ENCODE results near the gene TMEM125. TPM values are rescaled to one million over a fixed set of nuclear protein-coding genes. Genes with fewer than 3 reads are reported as not detected.

TMEM125 gene
- total RNA-seq, 2 experiments from 2014 or later: 0.23 TPM; not detected in 1

- BruUV-seq (replicated peaks): no TSS peak
- TF ChIP-seq CTCF (conservative IDR thresholded peaks at IDR 0.05; ENCODE audit: low read length) (no peak), EZH2phosphoT487 (IDR thresholded peaks at IDR 0.05; ENCODE audit: borderline replicate concordance, low read depth, low read length) (no peak)
- Histone ChIP-seq H4K20me1 (ENCODE audit: insufficient read depth, low read length) (no peaks in the 10 kb centered on the region), H2AFZ (ENCODE audit: low read length) (no peak overlapping the region), H3K4me3 (ENCODE audit: low read depth, low read length, poor library complexity, severe bottlenecking) (no peak overlapping the region), H3K4me2 (ENCODE audit: low read length) (no peak overlapping the region; the same call in 1 of the 2 replicates), H3K4me1 (ENCODE audit: insufficient read depth, low read length, poor library complexity, severe bottlenecking) (peaks cover 10% of the 10 kb centered on the region), H3K36me3 (ENCODE audit: insufficient read depth, low read length) (no peaks in the 10 kb centered on the region), H3K27ac (ENCODE audit: low read depth, low read length, poor library complexity, severe bottlenecking) (no peak overlapping the region), H3K9me2 (ENCODE audit: insufficient read depth, low read length) (no peaks in the 10 kb centered on the region), H3K9me3 (ENCODE audit: low read length) (no peaks in the 10 kb centered on the region), H3K79me2 (ENCODE audit: insufficient read depth, low read depth, low read length) (no peaks in the 10 kb centered on the region)
- ChIA-PET CTCF (ENCODE audit: unreplicated experiment) (no interaction called here), POLR2A (no interaction called here)
- no peak for DNase-seq (ENCODE audit: low spot score)
- intact Hi-C loops (cut with micrococcal nuclease; ENCODE audit: unreplicated experiment): no loop called here
Measured at GRCh38 chr1:43271186-43272118, 1.7 kb downstream of the TMEM125 start.

- no peaks in the 10 kb centered on the region for H3K36me3 ChIP-seq (ENCODE audit: insufficient read depth, low read length)
- no peaks in the 10 kb centered on the region for H4K20me1 ChIP-seq (ENCODE audit: insufficient read depth, low read length)
- no TSS peak for BruUV-seq (replicated peaks)
- TF ChIP-seq EZH2phosphoT487 (IDR thresholded peaks at IDR 0.05; ENCODE audit: borderline replicate concordance, low read depth, low read length) (no peak), CTCF (conservative IDR thresholded peaks at IDR 0.05; ENCODE audit: low read length) (no peak)
- no peak for DNase-seq (ENCODE audit: low spot score)
- no peaks in the 10 kb centered on the region for H3K9me3 ChIP-seq (ENCODE audit: low read length)
- no peak overlapping the region for H2AFZ ChIP-seq (ENCODE audit: low read length)
- ChIA-PET CTCF (ENCODE audit: unreplicated experiment) (no interaction called here), POLR2A (no interaction called here)
- H3K4me2 ChIP-seq (ENCODE audit: low read length): no peak overlapping the region
- no peaks in the 10 kb centered on the region for H3K9me2 ChIP-seq (ENCODE audit: insufficient read depth, low read length)
- H3K4me1 ChIP-seq (ENCODE audit: insufficient read depth, low read length, poor library complexity, severe bottlenecking): peaks cover 10% of the 10 kb centered on the region
- no peak overlapping the region for H3K27ac ChIP-seq (ENCODE audit: low read depth, low read length, poor library complexity, severe bottlenecking)
- intact Hi-C loops (cut with micrococcal nuclease; ENCODE audit: unreplicated experiment): no loop called here
- H3K4me3 ChIP-seq (ENCODE audit: low read depth, low read length, poor library complexity, severe bottlenecking): no peak overlapping the region
- H3K79me2 ChIP-seq (ENCODE audit: insufficient read depth, low read depth, low read length): no peaks in the 10 kb centered on the region
Measured at GRCh38 chr1:43272161-43272560, 2.4 kb downstream of the TMEM125 start.

All from OCI-LY7 (cell line).